Esophagus muscularis mucosa (tissue), 3 donors: ENCODE measurements around the gene EFCAB11.

Experiments
- POLR2AphosphoS5 ChIP-seq, 2 donors: sonication (generic); formaldehyde crosslinking; IDR thresholded peaks; one replicate each; pipeline ENCODE4 v1.6.1; 2017; ENCODE audit warnings: antibody characterized with exemption in 2 of 2
- TF ChIP-seq, protein P1 (sequence below), 3 experiments: fragments of 200-600 bp in 2 of 3; fragments of 450-650 bp in 1 of 3; sonication (generic) in 2 of 3; IDR thresholded peaks; one replicate each; pipeline ENCODE4 v1.5.1; 2017 to 2019; ENCODE audit warnings: antibody characterized with exemption in 3 of 3, mild to moderate bottlenecking in 2 of 3, moderate library complexity in 1 of 3

DNA sequence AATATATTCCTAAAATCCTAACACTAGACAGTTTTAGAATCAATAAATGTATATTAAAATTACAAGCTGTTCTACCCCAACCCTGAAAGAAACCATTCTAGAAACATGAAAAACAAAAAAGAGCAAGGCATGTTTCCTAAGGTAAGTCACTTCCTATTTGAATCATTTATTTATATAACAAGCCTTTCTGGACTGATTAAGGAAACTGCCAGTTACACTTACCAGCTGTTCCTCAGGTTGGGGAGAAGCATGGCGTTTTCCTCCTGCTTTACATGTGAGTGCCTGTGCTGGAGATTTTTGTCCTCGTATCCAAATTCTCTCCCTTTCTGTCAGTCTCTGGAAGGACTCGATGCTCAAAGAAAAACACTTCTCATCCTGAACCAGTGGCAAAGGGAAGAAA, 183.3 kb downstream of the EFCAB11 start:
- no peak for TF ChIP-seq POLR2AphosphoS5 (IDR thresholded peaks at IDR 0.05)
- TF ChIP-seq, protein P1, sequence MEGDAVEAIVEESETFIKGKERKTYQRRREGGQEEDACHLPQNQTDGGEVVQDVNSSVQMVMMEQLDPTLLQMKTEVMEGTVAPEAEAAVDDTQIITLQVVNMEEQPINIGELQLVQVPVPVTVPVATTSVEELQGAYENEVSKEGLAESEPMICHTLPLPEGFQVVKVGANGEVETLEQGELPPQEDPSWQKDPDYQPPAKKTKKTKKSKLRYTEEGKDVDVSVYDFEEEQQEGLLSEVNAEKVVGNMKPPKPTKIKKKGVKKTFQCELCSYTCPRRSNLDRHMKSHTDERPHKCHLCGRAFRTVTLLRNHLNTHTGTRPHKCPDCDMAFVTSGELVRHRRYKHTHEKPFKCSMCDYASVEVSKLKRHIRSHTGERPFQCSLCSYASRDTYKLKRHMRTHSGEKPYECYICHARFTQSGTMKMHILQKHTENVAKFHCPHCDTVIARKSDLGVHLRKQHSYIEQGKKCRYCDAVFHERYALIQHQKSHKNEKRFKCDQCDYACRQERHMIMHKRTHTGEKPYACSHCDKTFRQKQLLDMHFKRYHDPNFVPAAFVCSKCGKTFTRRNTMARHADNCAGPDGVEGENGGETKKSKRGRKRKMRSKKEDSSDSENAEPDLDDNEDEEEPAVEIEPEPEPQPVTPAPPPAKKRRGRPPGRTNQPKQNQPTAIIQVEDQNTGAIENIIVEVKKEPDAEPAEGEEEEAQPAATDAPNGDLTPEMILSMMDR (IDR thresholded peaks at IDR 0.05) = no peak
